Umbilical cord (tissue), 2 donors: Measurements from ENCODE around the gene RUNX1. TPM values are rescaled to one million over a fixed set of nuclear protein-coding genes. Genes with fewer than 3 reads are reported as not detected.
A peak's percentile ranks its signal among the peaks of the same experiment; 100 is the strongest.

Experiments
- DNase-seq: peaks from one replicate; pipeline ENCODE4 v3.0.0-alpha.2; 2015; ENCODE audit warnings: low spot score
- total RNA-seq: library from RNA; depleted of rRNA; stranded (reverse); fragments of >200 nt; gene quantifications from one replicate; pipeline ENCODE4 v1.2.3, GENCODE V29; 2014; ENCODE audit warnings: low replicate concordance; ENCODE audit not compliant: insufficient read depth

Gene RUNX1
- total RNA-seq, 1 donor from 2014 or later: 30.8 TPM

- DNase-seq: no peak
Observed at GRCh38 chr21:34830386-34831170, 218.5 kb downstream of the RUNX1 start.

DNA sequence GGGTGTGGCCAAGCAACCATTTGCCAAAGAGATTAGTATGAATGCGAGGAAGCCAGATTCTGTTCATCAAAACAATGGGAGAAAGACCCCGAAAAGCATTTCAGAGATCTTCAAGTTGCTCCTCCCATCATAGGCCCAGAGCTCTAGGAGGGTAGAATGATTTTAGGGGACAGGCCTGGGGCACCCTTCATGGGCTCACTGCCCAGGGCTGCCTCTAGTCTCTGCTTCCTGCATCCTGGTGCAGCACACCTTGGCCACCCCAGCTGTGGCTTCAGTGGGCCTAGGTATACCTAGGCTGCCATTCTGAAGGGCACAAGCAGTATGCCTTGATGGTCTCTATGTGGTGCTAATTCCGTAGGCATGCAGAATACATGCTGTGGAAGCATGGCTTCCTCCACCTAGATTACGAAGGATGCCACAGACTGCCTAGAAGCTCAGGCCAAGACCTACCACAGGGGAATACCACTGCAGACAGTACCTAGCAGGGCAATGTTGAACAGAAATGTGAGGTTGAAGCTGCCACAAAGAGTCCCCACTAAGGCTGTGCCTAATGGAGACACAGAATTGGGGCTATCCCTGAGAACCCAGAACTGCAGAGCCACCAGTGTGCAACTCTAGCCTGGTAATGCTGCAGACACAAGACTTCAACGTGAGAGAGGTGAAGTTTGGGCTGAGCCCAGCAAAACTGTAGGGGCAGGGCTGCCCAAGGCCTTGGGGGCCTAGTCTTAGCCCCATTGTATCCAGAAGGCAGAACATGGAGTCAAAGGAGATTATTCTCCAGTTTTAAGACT, 221.5 kb downstream of the RUNX1 start:
- no peak for DNase-seq

DNA sequence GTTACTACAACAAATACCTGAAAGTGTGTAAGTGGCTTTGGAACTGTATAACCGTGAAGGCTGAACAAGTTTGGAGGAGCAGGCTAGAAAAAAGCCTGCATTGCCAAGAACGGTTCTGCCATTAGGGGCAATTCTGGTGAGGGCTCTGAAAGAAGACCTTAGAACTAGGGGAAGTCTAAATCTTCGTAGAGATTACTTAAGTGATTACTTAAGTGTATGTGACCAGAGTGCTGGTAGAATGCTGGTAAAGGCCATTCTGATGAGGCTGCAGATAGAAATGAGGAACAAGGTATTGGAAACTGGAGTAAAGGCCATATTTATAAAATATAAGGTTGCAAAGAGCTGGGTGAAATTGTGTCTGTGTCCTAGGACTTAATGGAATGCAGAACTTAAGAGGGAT, 222.3 kb downstream of the RUNX1 start:
- no peak for DNase-seq

DNA sequence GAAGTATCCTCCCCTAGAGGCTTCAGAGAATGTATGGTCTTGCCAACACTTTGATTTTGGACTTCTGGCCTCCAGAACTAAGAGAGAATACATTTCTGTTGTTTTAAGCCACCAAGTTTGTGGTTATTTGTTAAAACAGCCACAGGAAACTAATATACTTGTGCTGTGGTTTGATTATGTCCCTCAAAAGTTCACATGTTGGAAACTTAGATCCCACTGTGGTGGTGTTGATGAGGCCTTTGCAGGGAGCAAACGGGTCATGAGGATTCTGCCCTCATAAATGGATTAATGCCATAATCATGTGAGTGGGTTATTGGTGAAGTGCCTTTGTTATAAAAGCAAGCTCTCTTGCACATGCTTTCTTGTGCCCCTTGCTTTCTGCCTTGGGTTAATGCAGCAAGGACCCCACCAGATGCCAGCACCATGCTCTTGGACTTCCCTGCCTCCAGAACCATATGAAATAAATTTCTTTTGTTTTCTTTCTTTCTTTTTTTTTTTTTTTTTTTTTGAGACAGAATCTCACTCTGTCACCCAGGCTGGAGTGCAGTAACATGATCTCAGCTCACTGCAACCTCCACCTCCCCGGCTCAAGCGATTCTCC, 223.1 kb downstream of the RUNX1 start:
- no peak for DNase-seq

DNA sequence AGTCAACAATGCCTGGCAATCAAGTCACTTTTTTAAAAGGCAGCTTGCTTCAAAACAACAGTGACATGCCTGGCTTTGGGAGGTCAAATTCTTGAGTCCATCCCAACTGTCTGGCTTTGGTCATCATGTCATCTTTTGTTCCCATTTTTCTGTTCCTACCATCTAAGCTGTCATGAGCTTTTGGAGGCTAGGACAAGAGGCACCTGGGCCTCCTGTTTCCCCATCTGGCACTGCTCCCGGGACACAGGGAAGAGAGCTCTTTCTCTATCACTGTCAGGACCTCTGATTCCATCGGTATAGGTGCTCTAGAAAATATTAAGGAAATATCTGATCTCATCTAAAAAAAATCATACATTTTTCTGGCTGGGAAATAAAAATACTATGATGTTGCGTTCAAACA, 224.0 kb downstream of the RUNX1 start:
- DNase-seq: no peak

DNA sequence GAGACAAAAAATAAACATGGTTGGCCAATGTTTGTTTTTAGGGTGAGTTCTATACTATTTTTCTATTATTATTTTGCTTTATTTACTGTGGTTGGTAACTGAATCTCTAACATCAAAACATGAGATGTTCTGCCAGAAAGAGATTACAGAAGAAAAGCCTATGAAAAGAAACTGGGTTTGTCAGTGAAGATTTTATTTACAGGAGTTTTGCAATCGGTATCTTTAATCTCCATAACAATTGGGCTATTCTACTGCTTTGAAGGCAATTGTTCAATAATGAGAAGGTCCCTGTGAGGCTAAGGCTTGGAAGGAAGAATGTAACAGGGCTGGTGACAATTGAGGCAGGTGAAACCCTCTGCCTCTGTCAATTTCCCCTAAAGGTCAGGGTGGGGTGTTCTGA, 224.8 kb downstream of the RUNX1 start:
- no peak for DNase-seq

DNA sequence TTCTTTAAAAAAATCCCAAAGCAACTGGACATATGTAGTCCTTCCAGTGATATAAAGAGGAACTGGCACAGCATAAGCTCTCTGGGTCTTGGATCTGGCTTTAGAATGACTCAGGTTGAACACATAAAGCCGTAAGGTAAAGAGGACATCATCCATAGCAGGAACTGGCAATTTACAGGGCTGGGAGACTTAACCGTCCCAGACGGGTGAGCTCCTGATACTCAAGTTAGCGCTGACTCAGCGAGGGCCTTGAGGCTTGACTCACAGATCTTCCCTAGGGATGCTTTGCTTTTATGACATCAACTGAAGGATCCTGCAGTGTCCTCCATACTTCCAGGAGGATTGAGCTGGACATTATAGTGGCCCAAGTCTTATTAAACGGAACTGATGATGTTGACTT, 226.2 kb downstream of the RUNX1 start:
- DNase-seq: peak; percentile 83

GRCh38 chr21:34822168-34822567, 226.9 kb downstream of the RUNX1 start:
- no peak for DNase-seq

DNA sequence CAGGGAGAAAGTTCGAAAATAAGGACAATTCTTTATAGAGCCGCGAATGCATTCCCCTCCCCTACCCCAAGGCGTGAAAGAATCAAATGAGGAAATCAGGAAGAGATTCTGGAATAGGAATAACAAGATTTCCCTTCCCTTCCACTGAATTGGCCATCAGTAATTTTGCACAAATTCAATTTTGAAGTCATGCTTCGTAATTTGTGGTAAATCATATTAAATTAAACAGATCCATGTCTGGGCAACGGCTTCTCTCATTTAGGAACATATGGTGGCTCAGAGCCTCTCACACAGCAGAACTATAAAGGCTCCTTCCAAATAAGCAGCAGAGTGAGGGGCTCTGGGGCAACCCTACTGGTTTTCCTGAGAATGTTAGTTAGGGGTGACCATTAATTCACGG, 227.4 kb downstream of the RUNX1 start:
- DNase-seq: no peak

DNA sequence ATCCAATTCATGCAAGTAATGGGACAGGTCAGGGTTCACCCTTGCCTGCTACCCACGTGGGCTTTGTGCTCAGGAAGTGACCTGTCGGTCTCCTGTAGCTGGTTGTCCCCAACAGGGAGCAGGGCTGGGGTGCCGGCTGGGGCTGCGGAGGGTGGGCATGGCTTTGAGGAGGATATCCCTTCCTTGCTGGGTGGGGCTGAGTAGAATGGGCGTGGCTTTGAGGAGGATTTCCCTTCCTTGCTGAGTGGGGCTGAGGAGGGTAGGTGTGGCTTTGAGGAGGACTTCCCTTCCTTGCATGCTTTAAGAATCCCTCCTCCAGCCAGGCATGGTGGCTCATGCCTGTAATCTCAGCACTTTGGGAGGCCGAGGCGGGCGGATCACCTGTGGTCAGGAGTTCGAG, 229.1 kb downstream of the RUNX1 start:
- DNase-seq: no peak

DNA sequence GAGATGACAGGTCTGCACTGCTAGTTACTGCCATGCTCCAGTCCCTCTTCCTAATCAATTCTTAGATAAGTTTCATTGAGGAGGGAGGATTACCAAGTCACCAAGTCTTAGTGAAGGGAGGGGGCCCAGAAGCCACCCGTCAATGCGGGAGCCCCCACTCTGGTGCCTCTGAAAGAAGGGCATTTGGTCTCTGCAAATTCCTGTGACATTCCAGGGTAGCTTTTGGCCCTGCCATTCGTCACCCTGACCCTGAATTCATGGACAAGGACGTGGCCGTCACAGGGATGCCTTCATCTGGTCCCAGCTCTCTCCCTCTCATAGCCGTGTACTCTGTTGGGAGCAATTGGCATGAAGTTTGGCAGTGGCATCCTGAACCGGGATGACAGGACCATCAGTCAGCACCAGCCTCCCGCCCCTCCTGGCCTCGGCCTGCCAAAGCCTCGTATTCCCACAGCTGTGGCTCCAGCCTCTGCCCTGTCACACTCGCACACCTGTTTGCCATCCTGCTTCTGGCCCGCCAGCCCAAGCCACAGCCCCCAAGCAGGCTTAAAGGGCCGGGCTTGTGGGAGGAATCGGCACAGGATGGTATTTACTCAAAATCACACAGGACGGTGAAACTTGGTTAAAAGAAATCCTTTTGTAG, 229.6 kb downstream of the RUNX1 start:
- DNase-seq: no peak

DNA sequence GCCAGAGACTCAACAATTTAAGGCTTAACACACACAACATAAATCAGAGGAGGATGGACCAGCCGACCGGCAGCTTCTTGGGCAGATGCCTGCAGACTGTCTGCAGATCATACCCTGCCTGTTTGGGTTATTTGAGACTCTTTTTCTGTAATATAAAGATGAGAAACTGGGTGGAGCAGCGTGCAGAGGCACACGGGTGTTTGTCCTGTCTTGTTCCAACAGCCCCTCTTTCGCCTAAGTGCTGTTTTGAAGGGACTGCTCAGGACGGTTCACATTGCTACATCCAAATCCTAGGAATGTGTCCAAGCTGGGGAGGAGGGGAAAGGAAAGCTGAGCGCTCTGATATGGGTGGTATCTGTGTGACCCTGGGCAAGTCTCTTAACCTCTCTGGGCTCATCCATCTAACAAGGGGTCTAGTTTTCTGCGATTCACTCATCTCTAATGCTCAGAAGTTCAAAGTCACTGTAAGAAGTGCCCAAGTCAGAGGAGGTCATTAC, 230.4 kb downstream of the RUNX1 start:
- DNase-seq: peak; percentile 80

GRCh38 chr21:34817821-34818661, 231.1 kb downstream of the RUNX1 start:
- DNase-seq: no peak

GRCh38 chr21:34815831-34816705, 233.0 kb downstream of the RUNX1 start:
- DNase-seq: no peak

DNA sequence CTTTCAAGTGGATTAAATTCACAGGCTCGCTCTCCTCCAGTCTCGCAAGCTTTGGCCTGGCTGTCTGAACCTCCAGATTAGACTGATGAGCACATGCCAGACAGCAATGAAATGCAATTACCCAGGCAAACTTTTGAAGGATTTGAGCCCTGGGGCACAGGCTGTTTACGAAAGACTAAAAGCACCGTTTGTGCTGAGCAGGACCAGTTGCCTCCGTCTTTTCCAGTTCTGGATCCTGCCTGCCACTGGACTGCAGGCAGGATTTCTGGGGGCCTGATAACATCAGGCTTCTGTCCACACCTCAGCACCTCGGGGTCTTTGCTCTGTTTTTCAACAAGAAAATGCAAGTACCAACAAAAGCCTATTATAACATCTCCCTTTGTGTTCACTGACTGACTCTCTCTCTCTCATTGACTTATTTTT, 234.6 kb downstream of the RUNX1 start:
- DNase-seq: peak; percentile 57

GRCh38 chr21:34813266-34813894, 235.7 kb downstream of the RUNX1 start:
- no peak for DNase-seq

DNA sequence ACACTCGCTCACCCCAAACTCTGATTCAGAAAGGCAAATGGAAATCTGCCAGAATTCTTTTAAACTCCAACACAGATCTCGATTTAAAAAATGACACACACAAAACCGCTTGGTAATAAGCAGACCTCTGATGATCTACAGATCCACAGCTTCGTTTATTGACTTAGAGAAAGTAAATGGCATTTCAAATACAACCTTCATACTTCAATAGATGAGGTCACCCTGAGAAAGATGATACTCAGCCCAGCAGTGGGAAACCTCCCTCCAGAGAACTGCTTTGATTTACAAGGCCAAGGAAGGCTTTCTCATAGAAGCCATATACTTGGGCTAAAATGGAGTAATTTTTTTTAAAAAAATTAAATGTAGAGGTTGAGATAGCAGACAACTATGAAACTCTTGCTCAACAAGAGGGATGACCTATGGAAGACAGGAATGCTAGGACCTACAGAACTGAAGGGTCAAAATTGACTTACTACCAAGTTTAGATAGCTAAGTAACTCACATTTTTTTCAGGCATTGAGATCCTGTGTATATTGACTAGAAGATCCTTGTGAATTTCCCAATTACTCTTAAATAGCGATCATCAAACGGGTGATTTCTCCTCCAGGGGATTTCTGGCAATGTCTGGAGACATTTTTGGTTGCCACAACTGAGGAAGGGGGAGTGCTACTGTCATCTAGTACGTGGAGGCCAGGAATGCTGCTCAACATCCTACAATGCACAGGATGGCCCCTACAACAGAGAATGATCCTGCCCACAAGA, 236.4 kb downstream of the RUNX1 start:
- peak; percentile 75 for DNase-seq

DNA sequence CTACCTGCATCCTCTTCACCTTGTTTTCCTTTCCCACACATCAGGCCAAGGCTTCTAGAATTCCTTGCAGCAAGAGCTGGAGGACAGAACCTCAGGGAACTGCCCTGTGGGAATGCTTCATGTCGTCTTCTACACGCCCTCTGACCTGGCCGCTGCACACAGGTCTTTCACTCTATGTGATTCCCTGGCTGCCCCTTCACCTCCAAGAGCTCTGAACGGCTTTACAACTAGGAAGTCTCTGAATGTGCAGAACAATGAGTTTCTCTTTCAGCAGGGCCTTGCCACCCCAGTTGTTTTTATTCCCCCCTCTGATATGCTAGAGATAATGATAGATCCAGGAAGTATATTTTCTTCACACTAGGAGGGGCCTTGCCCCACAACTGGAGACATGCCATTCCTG, 237.7 kb downstream of the RUNX1 start:
- DNase-seq: no peak

DNA sequence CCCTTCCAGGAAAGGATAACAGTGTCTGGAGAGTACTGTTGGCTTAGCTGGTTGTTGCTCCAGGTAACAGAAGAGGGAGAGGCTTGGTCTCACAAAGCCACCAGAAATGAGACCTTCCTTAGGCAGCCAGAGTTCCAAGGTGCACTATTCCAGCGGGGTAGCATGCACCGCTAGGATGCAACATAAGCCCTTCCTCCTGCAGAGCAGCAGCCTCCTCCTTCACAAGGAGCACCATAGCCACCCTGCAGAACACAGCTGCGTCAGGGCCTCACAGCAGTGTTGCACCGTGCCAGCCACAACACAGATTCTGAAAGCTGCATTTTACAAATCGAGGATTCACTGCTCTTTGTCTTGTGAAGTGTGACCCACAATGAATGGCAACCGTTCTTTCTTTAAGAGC, 238.3 kb downstream of the RUNX1 start:
- no peak for DNase-seq
